Stimulated activated CD4-positive, alpha-beta T cell treated with anti-CD3 and anti-CD28 coated beads, Interleukin-4, amount 100 ng/mL, for 48 hours (primary cell): ENCODE results near the gene DAAM2.

ENCODE experiments used
- DNase-seq, 2 donors: peaks; one replicate each; pipeline ENCODE4 v3.0.0-alpha.2; 2020; ENCODE audit warnings: low read depth in 2 of 2

The DAAM2 gene

GRCh38 chr6:39929733-39930461 is 137.7 kb downstream of the DAAM2 start:
- no peak for DNase-seq

- no peak for DNase-seq
Observed at GRCh38 chr6:39930540-39930939, 138.4 kb downstream of the DAAM2 start.

- no peak for DNase-seq
Observed at GRCh38 chr6:39931607-39932006, 139.4 kb downstream of the DAAM2 start.

DNA sequence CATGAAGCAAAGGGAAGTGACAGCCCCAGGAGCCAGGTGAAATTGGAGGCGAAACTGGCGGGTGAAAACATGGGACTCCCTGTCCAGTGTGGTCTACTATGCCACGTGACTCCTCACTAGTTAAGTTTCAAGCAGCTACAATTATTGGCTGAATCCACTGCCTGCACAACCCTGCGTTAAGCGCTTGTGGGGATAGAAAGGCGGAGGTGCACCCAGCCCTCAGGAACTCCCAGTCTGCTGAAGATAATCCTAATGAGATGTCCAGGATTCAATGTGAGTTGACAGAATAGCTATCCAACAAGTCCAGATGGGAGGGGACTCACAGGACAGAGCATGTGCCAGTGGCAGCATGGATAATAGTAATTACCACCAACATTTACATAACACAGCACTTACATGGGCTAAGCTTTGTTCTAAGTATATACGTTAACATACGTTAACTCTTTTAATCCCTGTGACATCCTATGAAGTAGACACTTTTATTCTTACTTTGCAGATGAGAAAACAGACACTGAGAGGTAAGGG is 140.3 kb downstream of the DAAM2 start:
- DNase-seq, result no peak

DNA sequence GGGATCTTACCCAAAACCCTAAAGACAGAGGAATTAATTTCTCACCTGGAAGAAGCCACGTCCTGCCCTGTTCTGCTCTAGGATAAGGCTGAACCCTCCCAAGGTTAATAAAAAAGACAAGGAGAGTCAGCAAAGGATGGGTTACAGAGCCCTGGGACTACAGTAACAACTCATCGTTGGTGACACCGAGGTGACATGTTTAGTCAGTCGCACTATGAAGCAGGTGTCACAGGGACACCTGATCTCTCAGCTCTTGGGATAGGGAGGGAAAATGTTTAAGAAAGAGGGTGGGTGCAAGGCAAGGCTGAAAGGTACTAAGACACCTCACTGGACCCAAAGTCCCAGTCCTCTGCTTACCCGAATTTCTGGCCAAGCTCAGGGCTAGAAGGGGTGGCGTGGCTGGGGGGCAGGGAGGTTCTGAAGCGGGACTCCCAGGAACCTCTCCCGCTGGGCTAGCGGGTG is 141.5 kb downstream of the DAAM2 start:
- DNase-seq, result no peak

DNA sequence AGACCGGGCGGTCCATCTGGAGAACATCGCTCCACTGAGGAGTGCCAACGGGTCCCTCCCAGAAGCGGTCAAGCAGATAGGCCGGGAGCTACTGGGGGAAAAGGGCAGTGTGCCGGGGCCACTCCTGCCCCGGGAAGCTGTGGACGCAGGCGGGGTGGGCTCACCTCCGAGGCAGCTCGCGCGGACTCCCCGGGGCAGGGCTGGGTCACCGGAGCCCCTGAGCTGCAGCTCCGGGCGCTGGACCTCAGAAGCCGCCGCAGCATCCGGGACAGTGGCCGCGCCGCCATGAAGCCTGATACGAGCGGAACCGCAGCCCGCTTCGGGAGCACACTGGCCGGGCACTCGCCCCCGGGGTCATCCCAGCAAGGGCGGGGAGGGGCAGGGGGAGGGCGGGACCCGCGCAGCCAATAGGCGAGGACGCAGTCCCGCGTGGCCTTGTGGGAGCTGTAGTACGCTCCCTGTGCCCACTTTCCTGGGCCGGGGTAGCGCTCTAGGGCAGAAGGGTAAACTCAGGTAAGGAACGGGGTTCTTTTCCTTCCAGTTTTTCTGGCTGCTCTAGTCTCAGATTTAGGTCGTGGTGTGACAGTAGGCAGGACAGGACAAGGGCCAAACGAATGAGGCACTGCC is 142.1 kb downstream of the DAAM2 start, which contains the start of gene MOCS1:
MOCS1 (minus strand) TSS at position 332 of the 627 bp plus-strand sequence; CDS start at position 287, 45 bp downstream.
- peak; percentile 30 to 31 for DNase-seq

DNA sequence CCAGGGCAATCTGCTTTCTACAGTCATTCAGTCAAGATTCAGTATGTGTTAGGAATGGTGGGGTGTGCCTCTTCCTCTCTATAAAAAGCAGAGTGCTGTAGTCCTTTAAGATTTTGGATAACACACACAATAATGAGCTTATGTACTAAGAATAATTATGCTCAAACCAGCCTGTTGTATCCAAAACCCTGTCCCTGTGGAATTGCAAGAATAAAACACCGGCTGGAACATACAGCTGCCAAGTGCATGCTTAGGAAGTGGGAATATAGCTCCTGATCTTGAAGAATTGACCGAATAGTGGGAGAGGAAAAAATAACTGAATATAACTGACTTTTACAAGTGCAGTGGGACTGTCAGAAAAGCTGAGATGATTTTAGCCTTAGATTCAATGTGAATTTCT is 143.1 kb downstream of the DAAM2 start:
- no peak for DNase-seq

DNA sequence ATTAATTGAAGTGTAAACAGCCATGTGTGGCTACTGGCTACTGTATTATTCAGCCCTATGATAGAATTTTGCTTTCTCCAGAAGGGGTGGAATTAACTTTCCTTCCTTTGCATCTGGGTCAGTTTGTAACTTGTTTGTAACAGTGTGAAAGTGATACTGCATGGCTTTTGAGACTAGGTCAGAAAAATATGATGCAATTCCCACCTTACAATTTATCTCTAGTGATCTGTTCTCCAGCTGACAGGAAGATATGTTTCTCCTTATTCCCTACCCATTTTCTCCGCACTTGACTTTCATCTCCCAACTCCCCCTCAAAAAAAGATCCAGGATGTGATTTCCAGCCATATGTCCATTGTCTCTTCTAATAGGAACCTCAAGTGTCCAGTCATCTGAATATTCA is 144.7 kb downstream of the DAAM2 start:
- DNase-seq, result no peak

GRCh38 chr6:39937686-39938333 is 145.6 kb downstream of the DAAM2 start:
- DNase-seq, result no peak

DNA sequence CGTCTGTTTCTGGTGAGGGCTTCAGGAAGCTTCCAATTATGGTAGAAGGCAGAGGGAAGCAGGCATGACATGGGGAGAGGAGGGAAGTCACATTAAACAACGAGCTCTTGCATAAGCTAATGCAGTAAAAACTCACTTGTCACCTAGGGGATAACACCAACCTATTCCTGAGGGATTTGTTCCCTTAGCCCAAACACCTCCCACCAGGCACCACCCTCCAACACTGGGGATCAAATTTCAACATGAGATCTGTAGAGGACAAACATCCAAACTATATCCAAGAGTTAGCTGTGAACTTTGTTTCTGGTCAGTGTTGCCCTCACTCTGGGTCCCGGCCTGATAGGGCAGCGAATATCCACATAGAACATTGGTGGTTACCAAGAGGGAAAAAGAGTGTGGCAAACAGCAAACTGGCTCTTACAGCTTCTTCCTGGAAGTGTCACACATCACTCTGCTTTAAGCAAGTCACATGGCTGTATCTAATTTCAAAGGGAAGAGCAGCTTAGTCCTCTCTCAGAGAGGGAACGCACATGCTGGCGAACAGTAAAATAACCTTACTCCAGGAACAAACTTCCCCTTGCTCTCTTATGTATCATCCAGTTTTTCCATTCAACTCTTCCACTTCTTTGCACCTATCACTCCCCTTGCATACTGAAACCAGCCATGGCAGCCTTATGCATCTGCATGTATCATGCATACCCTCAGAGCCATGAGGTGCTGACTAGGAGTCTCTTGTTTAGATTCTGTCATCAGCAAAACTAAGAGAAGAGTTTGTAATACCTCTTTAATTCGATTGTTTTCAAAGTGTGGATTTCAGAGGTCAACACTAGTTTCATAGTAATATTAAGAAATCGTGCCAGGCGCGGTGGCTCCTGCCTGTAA is 146.8 kb downstream of the DAAM2 start:
- DNase-seq, result no peak

- no peak for DNase-seq
Observed at GRCh38 chr6:39941138-39941537, 149.0 kb downstream of the DAAM2 start.

GRCh38 chr6:39941820-39942219 is 149.6 kb downstream of the DAAM2 start:
- DNase-seq, result no peak

- DNase-seq, result no peak
Observed at GRCh38 chr6:39942903-39943580, 150.9 kb downstream of the DAAM2 start.

DNA sequence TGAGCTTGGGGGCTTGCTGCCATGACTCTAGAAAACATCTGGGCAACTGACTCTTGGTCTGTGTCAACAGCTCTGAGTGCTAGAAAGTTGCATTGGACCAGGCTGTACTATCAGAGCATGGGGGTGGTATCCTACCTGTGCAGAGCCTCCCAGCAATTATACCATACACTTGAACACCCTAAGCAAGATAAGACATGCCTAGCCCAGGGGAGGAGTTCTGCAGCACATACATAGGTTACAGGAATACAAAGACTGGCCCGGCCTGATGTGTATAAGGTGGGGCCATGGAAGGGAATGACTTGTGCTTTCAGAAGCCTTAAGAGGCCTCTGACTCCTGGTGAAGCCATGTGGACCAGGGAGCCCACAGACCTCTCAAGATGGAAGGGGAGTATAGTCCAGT is 153.4 kb downstream of the DAAM2 start:
- DNase-seq, result no peak

- DNase-seq, result no peak
Observed at GRCh38 chr6:39947611-39948068, 155.5 kb downstream of the DAAM2 start.

DNA sequence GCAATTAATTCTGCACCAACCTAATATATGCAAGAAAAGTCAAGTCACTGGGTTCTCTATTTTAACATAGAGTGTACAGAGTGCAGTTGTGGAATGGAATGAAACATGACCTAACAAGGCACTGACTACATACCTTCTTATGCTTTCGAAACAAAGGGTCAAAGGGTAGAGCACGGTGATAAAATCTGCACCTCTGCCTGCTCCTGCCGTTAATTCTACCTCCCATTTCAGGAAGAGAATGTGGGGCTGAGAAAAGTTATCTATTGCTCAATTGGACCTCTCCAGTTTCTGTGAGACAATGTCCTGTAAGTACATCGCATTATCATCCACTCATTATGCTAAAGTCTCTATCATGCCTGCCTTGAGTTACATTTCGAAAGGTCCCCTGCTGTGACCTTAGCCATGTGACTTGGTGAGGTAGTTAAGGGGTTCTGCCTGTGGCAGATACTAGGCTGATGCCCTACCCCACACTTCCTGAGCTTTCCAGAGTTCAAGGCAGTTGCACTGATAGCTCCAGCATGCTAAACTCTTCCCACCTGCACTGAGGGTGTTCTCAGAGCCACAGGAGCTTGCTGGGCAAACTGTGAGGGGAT is 156.1 kb downstream of the DAAM2 start:
- DNase-seq, result no peak

GRCh38 chr6:39950125-39950720 is 158.0 kb downstream of the DAAM2 start:
- no peak for DNase-seq

GRCh38 chr6:39951191-39951590 is 159.0 kb downstream of the DAAM2 start:
- DNase-seq, result no peak

- DNase-seq, result no peak
Observed at GRCh38 chr6:39951716-39952115, 159.5 kb downstream of the DAAM2 start.

GRCh38 chr6:39952167-39952566 is 160.0 kb downstream of the DAAM2 start:
- no peak for DNase-seq
